GM12878 (cell line): ENCODE measurements around the gene HCK.

Experiments used
- JUND ChIP-seq: IDR thresholded peaks from 2 replicates; pipeline ENCODE4 v1.6.1; 2012; ENCODE audit warnings: low read depth, mild to moderate bottlenecking, low read length, improper control_type of control experiment, moderate library complexity
- ZNF207 ChIP-seq: fragments of 450-650 bp; IDR thresholded peaks from 2 replicates; pipeline ENCODE4 v1.6.1; 2014; ENCODE audit warnings: antibody characterized with exemption, mild to moderate bottlenecking, borderline replicate concordance

- TF ChIP-seq JUND, result no peak
- no peak for TF ChIP-seq ZNF207
Measured at GRCh38 chr20:32089637-32090362, 37.8 kb downstream of the HCK start.
